HepG2 (cell line): ENCODE data around the gene RASIP1. TPM values are rescaled to one million over a fixed set of nuclear protein-coding genes. Genes with fewer than 3 reads are reported as not detected.

Experiments used
- ATAC-seq: fragments of 200-7000 bp; cut with Tn5 transposase; 3 replicates; pipeline ENCODE4 v1.9.1; 2020; ENCODE audit warnings: mild to moderate bottlenecking, moderate library complexity
- BruUV-seq: library from RNA; stranded (reverse); fragments of 400-500 nt; replicated peaks from 2 replicates; lab custom pipeline; 2021; lab: Mats Ljungman, UMichigan
- CTCF ChIA-PET: fragments of 300-600 bp; formaldehyde crosslinking; extraction: SDS; loops from one replicate; lab custom pipeline; 2021; ENCODE audit warnings: low total read pairs, inconsistent platforms, low intra/inter-chr PET ratio; lab: Yijun Ruan, JAX
- POLR2A ChIA-PET: fragments of 350-600 bp; sonication (Branson Sonifier 250); formaldehyde crosslinking; loops from one replicate; lab custom pipeline; 2020; ENCODE audit warnings: antibody characterized with exemption, inconsistent platforms; lab: Yijun Ruan, JAX
- DNase-seq: peaks from one replicate; pipeline ENCODE4 v3.0.0-alpha.2; 2015; ENCODE audit warnings: low spot score
- FAIRE-seq: peaks from 3 replicates; lab custom pipeline; 2011; peaks lifted over from hg19 to GRCh38; lab: Jason Lieb, UNC
- H2AFZ ChIP-seq: one replicate; pipeline ENCODE4 v1.6.1; 2011; ENCODE audit warnings: low read length, inconsistent platforms
- H3K27ac ChIP-seq: fragments of 300-600 bp; 3 replicates; pipeline ENCODE4 v1.8.0; 2011; ENCODE audit warnings: mixed run types, mild to moderate bottlenecking, mixed read lengths, low read length, inconsistent platforms; ENCODE audit not compliant: insufficient read depth; ENCODE audit errors: extremely low read length
- H3K27me3 ChIP-seq, 2 experiments: fragments of 200-600 bp in 1 of 2; 2 replicates in 1 of 2; 3 replicates in 1 of 2; pipeline versions ENCODE4 v1.6.0 to v1.8.0; 2011; ENCODE audit warnings: low read length in 2 of 2, mild to moderate bottlenecking in 2 of 2, moderate library complexity in 2 of 2, inconsistent platforms in 1 of 2; ENCODE audit not compliant: insufficient read depth in 2 of 2, control insufficient read depth in 1 of 2
- H3K36me3 ChIP-seq, 2 experiments: fragments of 200-600 bp in 1 of 2; replicated peaks in 1 of 2; 2 replicates in 1 of 2; 3 replicates in 1 of 2; pipeline versions ENCODE4 v1.5.1 to v1.8.0; 2011; ENCODE audit warnings: low read length in 2 of 2, inconsistent platforms in 1 of 2; ENCODE audit not compliant: insufficient read depth in 2 of 2, control insufficient read depth in 1 of 2
- H3K4me1 ChIP-seq: 2 replicates; pipeline ENCODE4 v1.5.1; 2012; ENCODE audit warnings: low read length, inconsistent platforms; ENCODE audit not compliant: insufficient read depth
- H3K4me2 ChIP-seq: 2 replicates; pipeline ENCODE4 v1.6.0; 2011; ENCODE audit warnings: low read depth, low read length, inconsistent platforms
- H3K4me3 ChIP-seq, 3 experiments: fragments of 200-600 bp in 1 of 3; sonication (generic), shearing (Covaris generic) in 1 of 3; replicated peaks in 1 of 3; 2 replicates each; pipeline ENCODE4 v1.5.1; 2011 to 2016; ENCODE audit warnings: low read length in 3 of 3, inconsistent platforms in 2 of 3, low read depth in 2 of 3, mild to moderate bottlenecking in 2 of 3, control low read depth in 1 of 3, mixed read lengths in 1 of 3; ENCODE audit not compliant: insufficient read depth in 1 of 3
- H3K79me2 ChIP-seq: one replicate; pipeline ENCODE4 v1.6.1; 2011; ENCODE audit warnings: low read length, inconsistent platforms; ENCODE audit not compliant: insufficient read depth
- H3K9ac ChIP-seq: 2 replicates; pipeline ENCODE4 v1.6.0; 2011; ENCODE audit warnings: mild to moderate bottlenecking, low read depth, low read length, inconsistent platforms; ENCODE audit not compliant: insufficient read depth
- H3K9me3 ChIP-seq: 2 replicates; pipeline ENCODE4 v1.5.1; 2012; ENCODE audit warnings: mild to moderate bottlenecking, low read length
- H4K20me1 ChIP-seq: 2 replicates; pipeline ENCODE4 v1.6.0; 2011; ENCODE audit warnings: inconsistent platforms, mild to moderate bottlenecking, low read length, moderate library complexity; ENCODE audit not compliant: insufficient read depth
- MAF1 ChIP-seq: sonication (generic); formaldehyde crosslinking; IDR thresholded peaks from 2 replicates; pipeline ENCODE4 v1.5.0; 2020; ENCODE audit warnings: missing genetic modification reagents, borderline replicate concordance
- NFKBIZ ChIP-seq: IDR thresholded peaks from 2 replicates; pipeline ENCODE4 v1.6.1; 2018; ENCODE audit warnings: missing genetic modification reagents, missing compliant biosample characterization
- POLR2A ChIP-seq, 2 experiments: IDR thresholded peaks; 2 replicates each; pipeline ENCODE4 v1.6.1; 2011; ENCODE audit warnings: low read depth in 2 of 2, low read length in 2 of 2, mild to moderate bottlenecking in 1 of 2, moderate library complexity in 1 of 2; ENCODE audit not compliant: insufficient read depth in 1 of 2
- POLR2G ChIP-seq: fragments of 200-400 bp; formaldehyde crosslinking; IDR thresholded peaks from 2 replicates; pipeline ENCODE4 v1.6.1; 2018; ENCODE audit warnings: mild to moderate bottlenecking, low read depth, low read length, moderate library complexity
- PRMT3 ChIP-seq: sonication (generic); formaldehyde crosslinking; IDR thresholded peaks from 2 replicates; pipeline ENCODE4 v1.8.1; 2022; ENCODE audit warnings: low read depth, mild to moderate bottlenecking, moderate library complexity, missing genetic modification reagents, borderline replicate concordance
- SIN3A ChIP-seq: IDR thresholded peaks from 2 replicates; pipeline ENCODE4 v1.6.1; 2011; ENCODE audit warnings: low read depth, mild to moderate bottlenecking, control low read depth, low read length, borderline replicate concordance
- SRSF9 ChIP-seq: fragments of 200-400 bp; formaldehyde crosslinking; IDR thresholded peaks from 2 replicates; pipeline ENCODE4 v1.6.1; 2018; ENCODE audit warnings: borderline replicate concordance, mild to moderate bottlenecking, low read depth, low read length; ENCODE audit not compliant: insufficient read depth, poor library complexity, severe bottlenecking
- STAG1 ChIP-seq: sonication (generic); formaldehyde crosslinking; IDR thresholded peaks from 2 replicates; pipeline ENCODE4 v1.4.0; 2020; ENCODE audit warnings: missing genetic modification reagents
- ZBTB7B ChIP-seq: sonication (generic); formaldehyde crosslinking; IDR thresholded peaks from 2 replicates; pipeline ENCODE4 v1.4.0; 2020; ENCODE audit warnings: missing genetic modification reagents
- ZNF205 ChIP-seq: IDR thresholded peaks from 2 replicates; pipeline ENCODE4 v1.6.1; 2018; ENCODE audit warnings: missing biosample characterization, missing genetic modification reagents
- WGBS: methylation state at CpG from one replicate; pipeline ENCODE4 v1.1.6; 2017; ENCODE audit warnings: low lambda C conversion rate; 5-methylcytosine and 5-hydroxymethylcytosine counted together
- in situ Hi-C: cut with HindIII; loops from 2 replicates; pipeline ENCODE4 v1.10.0; 2017; ENCODE audit warnings: low pct_unique_long_range_greater_than_20kb; ENCODE audit not compliant: extremely low pct_ligation_motif_present
- intact Hi-C: fragments of 100-400 bp; cut with micrococcal nuclease; formaldehyde crosslinking; loops from one replicate; pipeline ENCODE4 v1.10.0; 2022; ENCODE audit not compliant: unreplicated experiment
- polyA plus RNA-seq, 8 experiments: library from polyadenylated mRNA; depleted of rRNA in 3 of 8; stranded (reverse) in 7 of 8; unstranded in 1 of 8; fragments of >200 nt; fragmentation: Illumina TruSeq in 4 of 8; extraction: Trizol in 4 of 8; gene quantifications; 2 replicates each; pipeline versions ENCODE4 v1.2.1 to v1.2.3, GENCODE V29; 2011 to 2016; ENCODE audit warnings: low read depth in 4 of 8, missing spikeins in 1 of 8, mixed read lengths in 1 of 8; ENCODE audit not compliant: insufficient read depth in 1 of 8
- total RNA-seq, 5 experiments: library from RNA; depleted of rRNA; stranded (reverse); fragments of >200 nt; fragmentation: Illumina TruSeq; extraction: Trizol; gene quantifications; 2 replicates each; pipeline ENCODE4 v1.2.3, GENCODE V29; 2016; ENCODE audit warnings: low read depth in 1 of 5
- TF ChIP-seq, protein P1 (sequence below): sonication (generic); formaldehyde crosslinking; IDR thresholded peaks from 2 replicates; pipeline ENCODE4 v1.9.0; 2021; ENCODE audit warnings: missing genetic modification reagents, mild to moderate bottlenecking, borderline replicate concordance
- TF ChIP-seq, protein P2 (sequence below): sonication (generic); formaldehyde crosslinking; IDR thresholded peaks from 2 replicates; pipeline ENCODE4 v1.8.1; 2023; ENCODE audit warnings: mild to moderate bottlenecking, inconsistent platforms, moderate library complexity, missing genetic modification reagents, borderline replicate concordance
- TF ChIP-seq, protein P3 (sequence below): sonication (generic); formaldehyde crosslinking; IDR thresholded peaks from 2 replicates; pipeline ENCODE4 v1.5.0; 2020; ENCODE audit warnings: missing genetic modification reagents

The RASIP1 gene
- total and polyA plus RNA-seq, 2 of the 13 experiments (the other 11 are each of a cell fraction or from before 2014, with no cell fraction given) = 0.44 to 0.58 TPM

DNA sequence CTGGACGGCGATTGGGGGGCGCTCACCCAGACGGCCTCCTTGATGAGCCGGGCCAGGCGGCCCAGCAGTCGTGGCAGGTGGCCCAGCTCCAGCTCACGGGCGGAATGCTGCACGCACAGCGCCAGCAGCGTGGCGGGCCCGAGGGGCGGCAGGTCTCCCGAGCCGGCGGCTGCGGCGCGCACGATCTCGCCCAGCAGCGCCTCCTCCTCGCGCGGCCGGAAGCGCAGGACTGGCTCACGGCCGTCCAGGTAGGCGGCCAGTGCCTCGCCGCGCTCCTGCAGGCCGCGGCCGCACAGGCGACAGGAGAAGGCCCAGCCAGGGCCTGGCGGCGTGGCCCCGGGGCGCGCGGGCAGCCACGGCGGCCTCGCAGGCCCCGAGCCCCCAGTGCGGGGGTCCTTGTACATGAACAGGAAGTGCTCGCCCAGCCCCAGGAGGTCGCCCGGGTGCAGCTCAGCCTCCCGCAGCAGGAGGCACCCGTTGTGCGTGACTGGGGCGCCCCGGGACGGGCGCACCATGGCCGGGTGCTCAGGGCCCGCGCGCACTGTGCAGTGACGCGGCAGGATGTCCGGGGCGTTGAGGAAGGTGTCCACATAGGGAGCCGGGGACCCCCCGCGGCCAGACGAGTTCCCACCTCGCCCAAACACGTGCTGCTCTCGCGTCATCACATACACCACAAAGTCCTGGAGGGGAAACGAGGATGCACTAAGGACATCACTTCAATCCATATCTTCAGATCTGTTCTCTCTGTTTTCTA, 11.3 kb downstream of the RASIP1 start:
- intact Hi-C loops (no loop called here), in situ Hi-C loops (no loop called here)
- CTCF ChIA-PET = no interaction called here
- Histone ChIP-seq H3K79me2 (no peaks in the 10 kb centered on the region), H3K4me1 (peaks cover 13% of the 10 kb centered on the region), H3K27me3 (no peaks in the 10 kb centered on the region), H3K4me2 (no peak overlapping the region), H3K4me3 (no peak overlapping the region), H2AFZ (no peak overlapping the region), H3K9me3 (no peaks in the 10 kb centered on the region), H3K9ac (no peak overlapping the region), H3K36me3 (no peaks in the 10 kb centered on the region), H3K27ac (no peak overlapping the region), H4K20me1 (no peaks in the 10 kb centered on the region)
- TF ChIP-seq POLR2G (no peak), STAG1 (CRISPR knock-in tag) (no peak), SIN3A (no peak), SRSF9 (no peak), ZNF205 (CRISPR knock-in tag) (no peak), PRMT3 (CRISPR knock-in tag) (no peak), ZBTB7B (CRISPR knock-in tag) (no peak), MAF1 (CRISPR knock-in tag) (no peak), POLR2A (IDR thresholded peaks at IDR 0.05; ENCODE audit: insufficient read depth in 1 of 2, low read depth in 2 of 2, low read length in 2 of 2) (no peak), NFKBIZ (CRISPR knock-in tag) (no peak)
- TF ChIP-seq, protein P1, sequence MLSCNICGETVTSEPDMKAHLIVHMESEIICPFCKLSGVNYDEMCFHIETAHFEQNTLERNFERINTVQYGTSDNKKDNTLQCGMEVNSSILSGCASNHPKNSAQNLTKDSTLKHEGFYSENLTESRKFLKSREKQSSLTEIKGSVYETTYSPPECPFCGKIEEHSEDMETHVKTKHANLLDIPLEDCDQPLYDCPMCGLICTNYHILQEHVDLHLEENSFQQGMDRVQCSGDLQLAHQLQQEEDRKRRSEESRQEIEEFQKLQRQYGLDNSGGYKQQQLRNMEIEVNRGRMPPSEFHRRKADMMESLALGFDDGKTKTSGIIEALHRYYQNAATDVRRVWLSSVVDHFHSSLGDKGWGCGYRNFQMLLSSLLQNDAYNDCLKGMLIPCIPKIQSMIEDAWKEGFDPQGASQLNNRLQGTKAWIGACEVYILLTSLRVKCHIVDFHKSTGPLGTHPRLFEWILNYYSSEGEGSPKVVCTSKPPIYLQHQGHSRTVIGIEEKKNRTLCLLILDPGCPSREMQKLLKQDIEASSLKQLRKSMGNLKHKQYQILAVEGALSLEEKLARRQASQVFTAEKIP = no peak
- TF ChIP-seq, protein P2, sequence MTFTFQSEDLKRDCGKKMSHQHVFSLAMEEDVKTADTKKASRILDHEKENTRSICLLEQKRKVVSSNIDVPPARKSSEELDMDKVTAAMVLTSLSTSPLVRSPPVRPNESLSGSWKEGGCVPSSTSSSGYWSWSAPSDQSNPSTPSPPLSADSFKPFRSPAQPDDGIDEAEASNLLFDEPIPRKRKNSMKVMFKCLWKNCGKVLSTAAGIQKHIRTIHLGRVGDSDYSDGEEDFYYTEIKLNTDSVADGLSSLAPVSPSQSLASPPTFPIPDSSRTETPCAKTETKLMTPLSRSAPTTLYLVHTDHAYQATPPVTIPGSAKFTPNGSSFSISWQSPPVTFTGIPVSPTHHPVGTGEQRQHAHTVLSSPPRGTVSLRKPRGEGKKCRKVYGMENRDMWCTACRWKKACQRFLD (CRISPR knock-in tag) = no peak
- TF ChIP-seq, protein P3, sequence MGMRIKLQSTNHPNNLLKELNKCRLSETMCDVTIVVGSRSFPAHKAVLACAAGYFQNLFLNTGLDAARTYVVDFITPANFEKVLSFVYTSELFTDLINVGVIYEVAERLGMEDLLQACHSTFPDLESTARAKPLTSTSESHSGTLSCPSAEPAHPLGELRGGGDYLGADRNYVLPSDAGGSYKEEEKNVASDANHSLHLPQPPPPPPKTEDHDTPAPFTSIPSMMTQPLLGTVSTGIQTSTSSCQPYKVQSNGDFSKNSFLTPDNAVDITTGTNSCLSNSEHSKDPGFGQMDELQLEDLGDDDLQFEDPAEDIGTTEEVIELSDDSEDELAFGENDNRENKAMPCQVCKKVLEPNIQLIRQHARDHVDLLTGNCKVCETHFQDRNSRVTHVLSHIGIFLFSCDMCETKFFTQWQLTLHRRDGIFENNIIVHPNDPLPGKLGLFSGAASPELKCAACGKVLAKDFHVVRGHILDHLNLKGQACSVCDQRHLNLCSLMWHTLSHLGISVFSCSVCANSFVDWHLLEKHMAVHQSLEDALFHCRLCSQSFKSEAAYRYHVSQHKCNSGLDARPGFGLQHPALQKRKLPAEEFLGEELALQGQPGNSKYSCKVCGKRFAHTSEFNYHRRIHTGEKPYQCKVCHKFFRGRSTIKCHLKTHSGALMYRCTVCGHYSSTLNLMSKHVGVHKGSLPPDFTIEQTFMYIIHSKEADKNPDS (CRISPR knock-in tag) = no peak
- ATAC-seq = no peak
- POLR2A ChIA-PET = no interaction called here
- 89% methylated on average over 33 of the region's 77 CpGs for WGBS
- BruUV-seq = no TSS peak
- no peak for DNase-seq
- FAIRE-seq = no peak
